ENCODE measurements around the gene POM121. TPM values are rescaled to one million over a fixed set of nuclear protein-coding genes. Genes with fewer than 3 reads are reported as not detected.
A peak's percentile ranks its signal among the peaks of the same experiment; 100 is the strongest.
"Not testable (repeated sequence)": the region's sequence is repeated elsewhere in the genome, so short reads cannot be mapped to it uniquely, and the experiment has no call there.

The POM121 gene
- 39.8 TPM for total RNA-seq

GRCh38 chr7:72924733-72925545, at the start of gene POM121:
TSS of gene POM121 (plus strand) at chr7:72925095. CDS start at chr7:72925122, 27 bp downstream.
- peak within 1 kb of the TSS; percentile 78 to 91 for H3K4me3 ChIP-seq
- peaks cover 30 to 34% of the 10 kb centered on the region in 2 donors for H3K36me3 ChIP-seq
- peak; percentile 31 to 91 for DNase-seq (ENCODE audit: low spot score in 2 of 2)
- H3K27ac ChIP-seq = peak within 1 kb of the TSS; percentile 83 to 92
- TF ChIP-seq CTCF (IDR thresholded peaks at IDR 0.05) = no peak
- no peaks in the 10 kb centered on the region for H3K27me3 ChIP-seq
- intact Hi-C loops (cut with DNase I) = loop anchor here (5.0 kb wide), 1 partner anchor 93 kb away; no protein-coding TSS in a partner anchor
- H3K4me1 ChIP-seq = peaks cover 3 to 17% of the 10 kb centered on the region in 2 donors
- H3K9me3 ChIP-seq = no peaks in the 10 kb centered on the region

GRCh38 chr7:72879079-72879736, 45.7 kb upstream of the POM121 start:
- H3K27me3 ChIP-seq; H3K4me1 ChIP-seq; H3K9me3 ChIP-seq; H3K36me3 ChIP-seq; intact Hi-C loops (cut with DNase I): not testable (repeated sequence)
- peak; percentile 53 to 94 for DNase-seq (ENCODE audit: low spot score in 2 of 2)
- peak overlapping the region; percentile 77 to 87 for H3K4me3 ChIP-seq
- H3K27ac ChIP-seq = peak overlapping the region; percentile 90 to 95

GRCh38 chr7:72879737-72880215, 45.1 kb upstream of the POM121 start:
- H3K27me3 ChIP-seq; H3K4me1 ChIP-seq; H3K36me3 ChIP-seq; intact Hi-C loops (cut with DNase I); H3K9me3 ChIP-seq: not testable (repeated sequence)
- Histone ChIP-seq H3K27ac (peak overlapping the region; percentile 90 to 95), H3K4me3 (peak overlapping the region; percentile 77 to 87)
- peak in 1 of 2 donors; percentile 72 for DNase-seq (ENCODE audit: low spot score in 2 of 2)

GRCh38 chr7:72891750-72892149, 33.1 kb upstream of the POM121 start:
- H3K27me3 ChIP-seq; H3K4me1 ChIP-seq; intact Hi-C loops (cut with DNase I); H3K9me3 ChIP-seq; DNase-seq (ENCODE audit: low spot score in 2 of 2); H3K27ac ChIP-seq; H3K4me3 ChIP-seq: not testable (repeated sequence)
- H3K36me3 ChIP-seq = peaks cover 29 to 45% of the 10 kb centered on the region in 2 donors

- H3K4me3 ChIP-seq; H3K4me1 ChIP-seq; intact Hi-C loops (cut with DNase I); H3K27me3 ChIP-seq; H3K27ac ChIP-seq; H3K9me3 ChIP-seq; DNase-seq (ENCODE audit: low spot score in 2 of 2): not testable (repeated sequence)
- peaks cover 21 to 30% of the 10 kb centered on the region in 2 donors for H3K36me3 ChIP-seq
These were observed 20.2 kb upstream of the POM121 start for GRCh38 chr7:72904740-72905139.

GRCh38 chr7:72908422-72908821, 16.5 kb upstream of the POM121 start:
- H3K4me3 ChIP-seq; H3K27ac ChIP-seq; intact Hi-C loops (cut with DNase I); H3K9me3 ChIP-seq; H3K27me3 ChIP-seq; DNase-seq (ENCODE audit: low spot score in 2 of 2); H3K4me1 ChIP-seq: not testable (repeated sequence)
- peaks cover 8 to 22% of the 10 kb centered on the region in 2 donors for H3K36me3 ChIP-seq

- peaks cover 12 to 23% of the 10 kb centered on the region in 2 donors for H3K36me3 ChIP-seq
- DNase-seq (ENCODE audit: low spot score in 2 of 2) = not testable (repeated sequence)
These were observed 13.5 kb upstream of the POM121 start for GRCh38 chr7:72911395-72911794.

GRCh38 chr7:72913750-72914149, 11.1 kb upstream of the POM121 start:
- H3K9me3 ChIP-seq; H3K27me3 ChIP-seq; intact Hi-C loops (cut with DNase I); H3K27ac ChIP-seq; H3K4me3 ChIP-seq; H3K4me1 ChIP-seq; DNase-seq (ENCODE audit: low spot score in 2 of 2): not testable (repeated sequence)
- H3K36me3 ChIP-seq = peaks cover 12 to 16% of the 10 kb centered on the region in 2 donors

More at GRCh38 chr7:72911395-72911794, 13.5 kb upstream of the POM121 start:
- H3K4me1 ChIP-seq; H3K9me3 ChIP-seq; H3K27ac ChIP-seq; H3K27me3 ChIP-seq; intact Hi-C loops (cut with DNase I); H3K4me3 ChIP-seq: not testable (repeated sequence)

All from ascending aorta (tissue), 2 donors.